ENCODE data around the gene AGTRAP.

The AGTRAP gene

GRCh38 chr1:11761988-11762406 is 26.1 kb downstream of the AGTRAP start, which contains the start of gene C1orf167:
Gene C1orf167, plus strand, starts transcription at chr1:11762193. Its CDS starts 2,208 bp downstream, at chr1:11764401.
- Histone ChIP-seq H3K36me3 (ENCODE audit: insufficient read depth) (no peaks in the 10 kb centered on the region), H4K20me1 (ENCODE audit: insufficient read depth) (no peaks in the 10 kb centered on the region), H3K9ac (no peak within 1 kb of the TSS), H2AFZ (ENCODE audit: low read depth) (no peak within 1 kb of the TSS; the same call in 1 of the 2 replicates), H3K4me2 (no peak within 1 kb of the TSS), H3K4me1 (ENCODE audit: low read depth, poor library complexity, severe bottlenecking) (no peaks in the 10 kb centered on the region), H3K79me2 (ENCODE audit: insufficient read depth, low read depth) (no peaks in the 10 kb centered on the region), H3K4me3 (IDR thresholded peaks at IDR 0.05; ENCODE audit: insufficient read depth, low read depth, low read length) (no peak within 1 kb of the TSS), H3K27me3 (ENCODE audit: insufficient read depth, low read depth) (peaks cover 53% of the 10 kb centered on the region), H3K27ac (no peak within 1 kb of the TSS)
- TF ChIP-seq CTCF (conservative IDR thresholded peaks at IDR 0.05; ENCODE audit: low read depth, low read length): no peak

- no peak overlapping the region for H3K9ac ChIP-seq
Observed at GRCh38 chr1:11764115-11764514, 28.2 kb downstream of the AGTRAP start.

GRCh38 chr1:11764519-11764918 is 28.6 kb downstream of the AGTRAP start:
- H3K36me3 ChIP-seq (ENCODE audit: insufficient read depth): no peaks in the 10 kb centered on the region
- no peak overlapping the region for H3K27ac ChIP-seq
- H3K9ac ChIP-seq: no peak overlapping the region
- no peak for TF ChIP-seq CTCF (conservative IDR thresholded peaks at IDR 0.05; ENCODE audit: low read depth, low read length)
- H3K4me2 ChIP-seq: no peak overlapping the region
- no peaks in the 10 kb centered on the region for H3K79me2 ChIP-seq (ENCODE audit: insufficient read depth, low read depth)
- no peak overlapping the region for H2AFZ ChIP-seq (ENCODE audit: low read depth)
- peaks cover 70% of the 10 kb centered on the region for H3K27me3 ChIP-seq (ENCODE audit: insufficient read depth, low read depth)
- H3K4me1 ChIP-seq (ENCODE audit: low read depth, poor library complexity, severe bottlenecking): no peaks in the 10 kb centered on the region
- no peaks in the 10 kb centered on the region for H4K20me1 ChIP-seq (ENCODE audit: insufficient read depth)
- H3K4me3 ChIP-seq (IDR thresholded peaks at IDR 0.05; ENCODE audit: insufficient read depth, low read depth, low read length): no peak overlapping the region

More at GRCh38 chr1:11764115-11764514, 28.2 kb downstream of the AGTRAP start:
- Histone ChIP-seq H3K27me3 (ENCODE audit: insufficient read depth, low read depth) (peaks cover 69% of the 10 kb centered on the region), H3K4me3 (IDR thresholded peaks at IDR 0.05; ENCODE audit: insufficient read depth, low read depth, low read length) (no peak overlapping the region), H3K4me1 (ENCODE audit: low read depth, poor library complexity, severe bottlenecking) (no peaks in the 10 kb centered on the region), H4K20me1 (ENCODE audit: insufficient read depth) (no peaks in the 10 kb centered on the region), H2AFZ (ENCODE audit: low read depth) (no peak overlapping the region), H3K79me2 (ENCODE audit: insufficient read depth, low read depth) (no peaks in the 10 kb centered on the region), H3K36me3 (ENCODE audit: insufficient read depth) (no peaks in the 10 kb centered on the region), H3K27ac (no peak overlapping the region), H3K4me2 (no peak overlapping the region)
- no peak for TF ChIP-seq CTCF (conservative IDR thresholded peaks at IDR 0.05; ENCODE audit: low read depth, low read length)

- H4K20me1 ChIP-seq (ENCODE audit: insufficient read depth): no peaks in the 10 kb centered on the region
- H3K79me2 ChIP-seq (ENCODE audit: insufficient read depth, low read depth): no peaks in the 10 kb centered on the region
- no peaks in the 10 kb centered on the region for H3K4me1 ChIP-seq (ENCODE audit: low read depth, poor library complexity, severe bottlenecking)
- no peak overlapping the region for H3K9ac ChIP-seq
- no peak overlapping the region for H2AFZ ChIP-seq (ENCODE audit: low read depth)
- no peak overlapping the region for H3K27ac ChIP-seq
- peaks cover 68% of the 10 kb centered on the region for H3K27me3 ChIP-seq (ENCODE audit: insufficient read depth, low read depth)
- H3K4me2 ChIP-seq: no peak overlapping the region
- TF ChIP-seq CTCF (conservative IDR thresholded peaks at IDR 0.05; ENCODE audit: low read depth, low read length): no peak
- no peaks in the 10 kb centered on the region for H3K36me3 ChIP-seq (ENCODE audit: insufficient read depth)
- H3K4me3 ChIP-seq (IDR thresholded peaks at IDR 0.05; ENCODE audit: insufficient read depth, low read depth, low read length): no peak overlapping the region
Observed at GRCh38 chr1:11765661-11766428, 29.9 kb downstream of the AGTRAP start.

All from KMS-11 (cell line).